ENCODE measurements around the gene DHODH.
"Not testable (repeated sequence)": the region's sequence is repeated elsewhere in the genome, so short reads cannot be mapped to it uniquely, and the experiment has no call there.

The DHODH gene

DNA sequence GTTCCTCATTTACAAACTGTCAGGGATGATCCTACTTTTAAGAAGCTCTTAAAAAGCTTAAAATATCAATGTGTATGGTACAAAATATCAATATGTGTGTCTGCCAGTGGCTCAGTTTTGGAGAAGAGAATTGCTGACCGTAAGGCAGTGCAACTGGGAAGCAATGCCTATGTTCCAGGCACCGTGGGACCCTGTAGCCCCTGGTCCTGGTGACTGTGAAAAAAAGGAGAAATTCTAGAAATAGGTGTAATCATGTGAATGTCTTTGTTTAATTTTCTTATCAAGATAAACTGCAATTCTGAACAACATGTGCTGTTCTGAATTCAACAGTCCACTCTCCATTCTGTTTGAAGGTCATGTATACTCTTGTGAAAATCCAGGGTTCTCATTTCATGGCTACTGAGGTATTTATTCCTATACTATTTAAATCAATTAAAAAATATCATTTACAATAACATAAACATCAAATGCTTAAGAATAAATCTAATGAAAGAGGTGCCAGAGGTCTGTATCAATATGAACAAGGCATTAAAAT lies 36.3 kb downstream of the DHODH start:
- TF ChIP-seq FOXM1 (IDR thresholded peaks at IDR 0.05; ENCODE audit: borderline replicate concordance): no peak
- ChIA-PET POLR2A (no interaction called here), CTCF (no interaction called here)
- DNase-seq (ENCODE audit: extremely low spot score): no peak

DNA sequence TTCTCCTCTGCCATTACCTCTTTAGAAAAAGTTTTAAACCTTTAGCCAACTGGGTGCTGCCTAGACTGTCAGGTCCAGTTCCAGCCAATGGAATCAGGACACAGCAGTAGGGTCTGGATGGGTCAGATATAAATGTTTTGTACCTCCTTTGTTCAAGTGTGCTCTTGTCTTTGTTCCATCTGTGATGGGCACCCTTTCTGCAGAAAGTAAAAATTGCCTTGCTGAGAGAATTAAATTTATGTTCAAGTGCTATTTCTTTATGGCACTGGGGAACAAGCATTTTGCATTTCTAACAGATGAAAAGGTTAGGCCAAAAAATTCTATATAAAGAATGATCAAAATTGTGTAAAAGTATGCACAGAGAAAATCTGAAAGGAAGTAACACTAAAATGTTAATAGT lies 40.6 kb downstream of the DHODH start:
- TF ChIP-seq LEF1 (IDR thresholded peaks at IDR 0.05; ENCODE audit: borderline replicate concordance) (no peak), ELF4 (IDR thresholded peaks at IDR 0.05) (no peak), NFRKB (IDR thresholded peaks at IDR 0.05) (no peak), CTBP1 (IDR thresholded peaks at IDR 0.05; ENCODE audit: borderline replicate concordance) (no peak)
- DNase-seq (ENCODE audit: extremely low spot score): no peak
- ChIA-PET CTCF (no interaction called here), POLR2A (no interaction called here)

DNA sequence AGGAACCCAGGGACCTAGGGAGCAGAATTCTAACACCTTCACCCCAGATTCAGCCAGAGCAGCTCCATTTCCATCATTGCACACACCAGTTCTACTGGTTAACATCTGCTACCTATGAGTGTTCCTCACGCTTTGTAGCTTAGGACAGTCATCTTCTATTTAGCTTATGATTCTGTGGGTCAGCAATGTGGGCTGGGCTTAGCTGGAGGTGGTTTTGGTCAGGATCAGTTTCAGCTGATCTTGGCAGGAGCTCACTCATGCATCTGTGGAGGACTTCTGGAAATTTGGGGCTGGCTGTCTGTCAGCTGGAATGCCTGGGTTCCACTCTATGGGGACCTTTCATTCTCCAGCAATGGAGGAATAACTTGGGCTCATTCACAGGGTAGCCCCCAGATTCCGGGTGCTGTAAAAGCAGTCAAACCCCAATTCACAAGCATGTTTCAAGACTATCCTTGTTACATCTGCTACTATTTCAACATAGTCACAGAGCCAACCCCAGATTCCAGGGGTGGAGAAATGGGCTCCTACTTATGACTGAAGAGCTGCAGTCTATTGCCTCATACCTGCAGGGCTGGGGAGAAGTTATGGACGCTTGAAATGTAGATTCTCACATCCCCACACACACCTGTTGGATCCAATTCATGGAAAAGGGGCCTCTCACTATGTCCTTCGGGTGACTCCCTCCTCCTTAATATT lies 42.4 kb downstream of the DHODH start:
- TF ChIP-seq FOXK2 (IDR thresholded peaks at IDR 0.05) (no peak), ARNT (IDR thresholded peaks at IDR 0.05) (no peak), TARDBP (IDR thresholded peaks at IDR 0.05) (no peak), FOXM1 (IDR thresholded peaks at IDR 0.05; ENCODE audit: borderline replicate concordance) (no peak), LEF1 (IDR thresholded peaks at IDR 0.05; ENCODE audit: borderline replicate concordance) (no peak), CTBP1 (IDR thresholded peaks at IDR 0.05; ENCODE audit: borderline replicate concordance) (no peak)
- CTCF ChIA-PET: no interaction called here
- DNase-seq (ENCODE audit: extremely low spot score): no peak
- POLR2A ChIA-PET: no interaction called here

DNA sequence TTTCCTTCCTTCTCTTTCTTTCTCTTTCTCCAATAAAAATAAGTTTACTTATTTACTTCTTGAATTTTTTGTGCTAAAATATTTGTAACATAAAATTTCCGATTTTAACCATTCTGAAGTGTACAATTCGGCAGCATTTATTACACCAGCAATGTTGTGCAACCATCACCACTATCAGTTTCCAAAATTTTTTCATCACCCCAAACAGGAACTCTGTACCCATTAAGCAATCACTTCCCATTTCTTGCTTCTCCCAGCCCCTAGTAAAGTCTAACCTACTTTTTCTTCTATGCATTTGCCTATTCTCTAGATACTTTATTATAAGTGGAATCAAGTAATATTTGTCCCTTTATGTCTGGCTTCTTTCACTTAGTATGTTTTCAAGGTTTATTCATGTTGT lies 43.3 kb downstream of the DHODH start:
- DNase-seq (ENCODE audit: extremely low spot score): no peak
- TF ChIP-seq CTBP1 (IDR thresholded peaks at IDR 0.05; ENCODE audit: borderline replicate concordance) (no peak), FOXM1 (IDR thresholded peaks at IDR 0.05; ENCODE audit: borderline replicate concordance) (no peak), LEF1 (IDR thresholded peaks at IDR 0.05; ENCODE audit: borderline replicate concordance) (no peak), ZNF384 (IDR thresholded peaks at IDR 0.05) (no peak), BHLHE40 (IDR thresholded peaks at IDR 0.05; ENCODE audit: borderline replicate concordance) (no peak), L3MBTL2 (conservative IDR thresholded peaks at IDR 0.05) (no peak), TARDBP (IDR thresholded peaks at IDR 0.05) (no peak), FOXA1 (IDR thresholded peaks at IDR 0.05) (no peak), SP1 (IDR thresholded peaks at IDR 0.05) (no peak), NFRKB (IDR thresholded peaks at IDR 0.05) (no peak), HDGF (IDR thresholded peaks at IDR 0.05; ENCODE audit: borderline replicate concordance) (no peak), ARNT (IDR thresholded peaks at IDR 0.05) (no peak), ELF4 (IDR thresholded peaks at IDR 0.05) (no peak)
- TF ChIP-seq, protein P1, sequence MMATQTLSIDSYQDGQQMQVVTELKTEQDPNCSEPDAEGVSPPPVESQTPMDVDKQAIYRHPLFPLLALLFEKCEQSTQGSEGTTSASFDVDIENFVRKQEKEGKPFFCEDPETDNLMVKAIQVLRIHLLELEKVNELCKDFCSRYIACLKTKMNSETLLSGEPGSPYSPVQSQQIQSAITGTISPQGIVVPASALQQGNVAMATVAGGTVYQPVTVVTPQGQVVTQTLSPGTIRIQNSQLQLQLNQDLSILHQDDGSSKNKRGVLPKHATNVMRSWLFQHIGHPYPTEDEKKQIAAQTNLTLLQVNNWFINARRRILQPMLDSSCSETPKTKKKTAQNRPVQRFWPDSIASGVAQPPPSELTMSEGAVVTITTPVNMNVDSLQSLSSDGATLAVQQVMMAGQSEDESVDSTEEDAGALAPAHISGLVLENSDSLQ (IDR thresholded peaks at IDR 0.05): no peak
- ChIA-PET CTCF (no interaction called here), POLR2A (no interaction called here)

DNA sequence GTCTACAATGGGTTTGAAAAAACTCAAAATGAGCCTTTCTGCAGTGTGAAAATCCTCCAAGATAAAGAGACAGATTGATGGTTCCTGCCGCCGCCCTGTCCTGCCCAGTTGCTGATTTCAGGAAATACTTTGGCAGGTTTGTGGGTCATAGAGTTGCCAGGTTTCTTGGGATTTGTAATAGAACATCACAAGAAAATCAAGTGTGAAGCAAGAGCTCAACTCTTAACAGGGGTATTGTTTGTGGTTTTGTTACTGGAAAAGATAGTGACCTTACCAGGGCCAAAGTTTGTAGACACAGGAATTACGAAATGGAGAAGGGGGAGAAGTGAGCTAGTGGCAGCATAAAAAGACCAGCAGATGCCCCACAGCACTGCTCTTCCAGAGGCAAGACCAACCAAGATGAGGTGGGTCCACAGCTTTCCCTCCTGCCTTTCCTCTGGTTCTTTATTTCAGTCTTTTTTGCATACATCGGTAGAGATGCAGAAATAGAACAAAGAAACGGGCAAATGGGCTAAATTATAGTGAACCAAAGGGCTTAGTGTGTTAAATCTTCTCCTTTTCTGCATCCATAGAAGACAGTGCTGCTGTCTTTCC lies 45.8 kb downstream of the DHODH start, which contains the start of gene HP:
TSS of gene HP (plus strand) at position 252 of the 594 bp plus-strand sequence. CDS start at position 400, 148 bp downstream.
- POLR2A ChIA-PET; CTCF ChIA-PET; DNase-seq (ENCODE audit: extremely low spot score): not testable (repeated sequence)

DNA sequence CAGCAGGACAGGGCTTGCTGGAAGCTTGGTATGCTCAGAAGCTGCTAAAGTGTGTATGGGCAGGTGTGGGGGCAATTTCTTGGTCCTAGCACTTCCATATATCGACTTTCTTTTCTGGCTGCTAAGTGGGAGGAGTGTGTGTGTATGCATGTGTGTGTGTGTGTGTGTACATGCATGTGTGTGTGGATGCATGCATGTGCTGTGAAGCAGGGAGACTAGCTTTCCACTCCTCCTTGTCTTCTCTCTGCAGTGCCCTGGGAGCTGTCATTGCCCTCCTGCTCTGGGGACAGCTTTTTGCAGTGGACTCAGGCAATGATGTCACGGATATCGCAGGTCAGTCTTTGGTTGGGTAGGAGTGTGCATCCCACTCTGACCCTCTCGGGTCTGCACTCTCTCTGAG lies 47.4 kb downstream of the DHODH start:
- no peak for DNase-seq (ENCODE audit: extremely low spot score)
- POLR2A ChIA-PET: no interaction called here
- no peak for TF ChIP-seq ARNT (IDR thresholded peaks at IDR 0.05)
- TF ChIP-seq FOXA1 (IDR thresholded peaks at IDR 0.05): no peak
- no peak for TF ChIP-seq TARDBP (IDR thresholded peaks at IDR 0.05)
- no peak for TF ChIP-seq ZNF384 (IDR thresholded peaks at IDR 0.05)
- no peak for TF ChIP-seq FOXM1 (IDR thresholded peaks at IDR 0.05; ENCODE audit: borderline replicate concordance)
- TF ChIP-seq, protein P1 (IDR thresholded peaks at IDR 0.05): no peak
- TF ChIP-seq SP1 (IDR thresholded peaks at IDR 0.05): no peak
- CTCF ChIA-PET: interaction anchor here (1.1 kb wide), 1 partner anchor 11 kb away, joined by 4 read pairs; no protein-coding TSS in a partner anchor

DNA sequence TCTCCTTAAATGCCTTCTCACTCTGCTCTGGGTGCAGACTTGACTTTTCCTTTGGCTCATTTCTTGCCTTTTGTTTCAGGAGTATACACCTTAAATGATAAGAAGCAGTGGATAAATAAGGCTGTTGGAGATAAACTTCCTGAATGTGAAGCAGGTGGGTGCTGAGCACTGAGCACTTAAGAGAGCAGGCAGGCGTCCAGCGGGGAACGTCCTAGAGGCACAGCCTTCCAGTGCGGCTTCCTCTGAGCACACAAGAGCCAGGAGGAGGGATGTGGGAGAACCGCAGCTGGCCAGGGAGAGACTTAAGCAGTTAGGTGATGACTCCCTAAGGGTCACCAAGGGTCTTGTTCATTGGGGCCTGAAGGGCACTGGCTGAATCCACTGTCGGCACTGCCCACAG lies 48.8 kb downstream of the DHODH start:
- CTCF ChIA-PET; DNase-seq (ENCODE audit: extremely low spot score); POLR2A ChIA-PET: not testable (repeated sequence)

DNA sequence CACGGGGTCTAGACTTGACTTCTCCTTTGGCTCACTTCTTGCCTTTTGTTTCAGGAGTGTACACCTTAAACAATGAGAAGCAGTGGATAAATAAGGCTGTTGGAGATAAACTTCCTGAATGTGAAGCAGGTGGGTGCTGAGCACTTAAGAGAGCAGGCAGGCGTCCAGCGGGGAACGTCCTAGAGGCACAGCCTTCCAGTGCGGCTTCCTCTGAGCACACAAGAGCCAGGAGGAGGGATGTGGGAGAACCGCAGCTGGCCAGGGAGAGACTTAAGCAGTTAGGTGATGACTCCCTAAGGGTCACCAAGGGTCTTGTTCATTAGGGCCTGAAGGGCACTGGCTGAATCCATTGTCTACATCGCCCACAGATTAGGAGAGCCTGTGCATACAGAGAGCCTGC lies 50.5 kb downstream of the DHODH start:
- CTCF ChIA-PET; POLR2A ChIA-PET; DNase-seq (ENCODE audit: extremely low spot score): not testable (repeated sequence)

Measured in HEK293T (cell line).